ENCODE results near the gene CUL1.

CUL1 gene

DNA sequence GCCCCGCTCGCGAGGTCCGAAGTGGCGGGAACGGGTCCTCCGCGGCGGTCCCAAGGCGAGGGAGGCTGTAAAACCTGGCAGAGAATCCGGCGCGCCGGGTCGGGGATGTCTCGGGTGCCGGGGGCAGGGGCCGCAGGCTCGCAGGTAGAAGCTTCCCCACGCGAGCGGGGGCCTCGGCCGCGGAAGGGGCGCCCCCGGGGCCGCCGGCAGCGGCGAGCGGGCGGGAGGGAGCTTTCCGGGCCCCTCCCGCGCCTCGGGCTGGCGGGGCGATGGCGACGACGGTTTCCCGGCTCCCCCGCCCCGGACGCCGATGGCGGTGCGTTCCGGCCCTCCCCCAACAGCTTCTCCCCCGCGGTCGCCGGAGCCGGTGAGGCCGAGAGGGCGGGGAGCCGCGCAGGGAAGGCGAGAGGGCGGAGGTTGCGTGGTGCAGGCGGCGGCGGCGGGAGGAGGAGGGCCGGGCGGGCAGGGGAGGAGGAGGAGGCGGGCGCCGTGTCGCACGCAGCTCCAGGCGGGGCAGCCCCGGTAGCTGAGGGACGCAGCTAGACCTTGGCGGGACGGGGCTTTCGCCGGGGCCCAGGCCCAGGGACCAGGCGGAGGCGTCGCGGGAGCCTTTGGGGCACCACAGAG, at the start of gene CUL1:
Gene CUL1 (plus strand): TSS at position 507 of the 627 bp plus-strand sequence. CDS start 31,220 bp downstream, outside the sequence.
- peak; percentile 39 for DNase-seq

DNA sequence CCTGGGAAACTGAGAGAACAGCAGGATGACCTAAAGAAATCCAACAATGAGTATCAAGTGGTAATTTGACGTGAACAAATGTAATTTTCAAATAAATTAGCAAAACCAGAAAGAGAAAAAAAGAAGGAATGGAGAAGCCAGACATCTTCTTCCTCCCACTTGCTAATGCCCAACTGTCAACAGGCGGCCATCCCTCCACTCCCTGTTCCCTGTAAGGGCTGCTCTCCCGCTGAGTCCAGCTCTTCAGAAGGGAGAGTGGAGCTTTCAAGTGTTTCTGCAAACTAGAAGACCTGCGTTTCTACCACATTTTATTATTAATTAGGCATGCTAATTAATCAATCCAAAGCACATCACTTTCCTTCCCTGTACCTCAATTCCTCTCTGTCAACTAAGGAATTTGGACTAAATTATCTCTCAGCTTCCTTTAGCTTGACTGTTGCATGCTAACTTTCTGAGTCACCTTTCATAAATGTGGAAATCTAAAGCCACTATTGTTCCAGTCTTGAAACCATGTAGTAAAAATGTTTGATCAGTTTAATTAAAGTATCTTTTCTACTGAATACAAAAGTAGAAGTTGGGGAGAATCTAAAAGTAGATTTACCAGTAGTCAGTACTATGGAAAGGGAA, 48.4 kb upstream of the CUL1 start:
- peak; percentile 87 for DNase-seq

DNA sequence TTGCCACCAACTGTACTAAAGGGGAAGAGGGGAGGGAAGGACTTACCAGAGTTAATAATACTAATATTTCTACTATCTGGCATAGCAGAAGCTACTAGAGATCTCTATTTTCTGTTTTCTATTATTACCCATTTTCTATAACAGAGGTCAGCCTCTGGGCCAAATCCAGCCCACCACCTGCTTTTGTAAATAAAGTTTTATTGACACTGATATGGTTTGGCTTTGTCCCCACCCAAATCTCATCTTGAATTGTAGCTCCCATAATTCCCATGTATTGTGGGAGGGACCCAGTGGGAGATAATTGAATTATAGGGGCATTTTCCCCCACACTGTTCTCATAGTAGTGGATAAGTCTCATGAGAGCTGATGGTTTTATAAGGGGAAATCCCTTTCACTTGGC, 45.9 kb upstream of the CUL1 start:
- DNase-seq: no peak

DNA sequence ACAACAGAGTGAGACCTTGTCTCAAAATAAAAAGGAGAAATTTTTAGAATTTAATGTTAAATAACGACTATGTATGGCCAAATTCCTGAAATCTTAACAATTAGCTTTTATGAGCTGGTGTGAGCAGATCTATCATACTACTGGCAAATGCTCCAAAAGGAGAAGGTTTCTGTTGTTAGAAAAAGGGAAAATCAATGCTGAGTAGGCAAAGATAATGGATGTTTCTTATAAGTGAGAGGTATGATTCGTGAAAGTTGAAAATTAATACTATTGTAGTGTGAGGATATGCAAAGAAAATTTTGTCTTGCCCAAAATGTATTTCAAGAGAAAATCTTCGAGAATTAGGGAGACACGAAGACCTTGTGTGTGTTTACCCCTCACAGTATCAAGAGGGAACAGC, 40.8 kb upstream of the CUL1 start:
- DNase-seq: no peak

DNA sequence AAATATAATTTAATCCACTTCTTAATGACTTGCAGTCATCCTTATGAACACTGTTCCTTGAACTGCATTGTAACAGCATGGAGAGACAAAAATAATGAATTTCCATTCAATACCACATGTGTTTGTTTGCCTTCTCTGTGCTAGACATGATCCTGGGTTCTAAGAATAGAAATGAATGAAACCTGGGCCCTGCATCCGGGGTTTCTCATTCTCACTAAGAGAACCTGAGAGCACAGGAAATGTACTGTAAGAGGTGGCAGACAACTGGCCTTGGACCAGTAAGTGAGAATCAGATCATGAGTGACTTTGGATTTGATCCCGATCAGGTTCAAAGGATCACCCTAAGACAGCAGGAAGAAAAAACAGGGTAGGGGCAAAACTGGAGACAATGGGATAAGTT, 37.2 kb upstream of the CUL1 start:
- no peak for DNase-seq

DNA sequence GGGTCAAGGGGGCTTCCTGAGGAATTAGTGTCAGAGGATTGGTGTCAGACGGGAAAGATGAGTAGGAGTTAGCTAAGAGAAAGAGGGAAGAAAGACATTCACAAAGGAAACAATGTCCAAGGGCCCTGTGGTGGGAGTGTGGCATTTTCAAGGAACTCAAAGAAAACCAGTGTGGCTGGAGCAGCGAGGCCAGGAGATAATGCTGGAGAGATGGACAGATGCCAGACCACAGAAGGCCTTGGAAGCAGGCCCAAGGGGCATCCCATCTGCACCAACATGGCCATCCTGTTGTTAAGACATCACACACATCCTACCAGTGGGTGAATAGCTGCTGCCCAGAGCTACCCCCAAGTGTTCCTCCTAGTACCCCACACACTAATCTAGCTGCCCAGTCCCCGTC, 36.1 kb upstream of the CUL1 start:
- no peak for DNase-seq

DNA sequence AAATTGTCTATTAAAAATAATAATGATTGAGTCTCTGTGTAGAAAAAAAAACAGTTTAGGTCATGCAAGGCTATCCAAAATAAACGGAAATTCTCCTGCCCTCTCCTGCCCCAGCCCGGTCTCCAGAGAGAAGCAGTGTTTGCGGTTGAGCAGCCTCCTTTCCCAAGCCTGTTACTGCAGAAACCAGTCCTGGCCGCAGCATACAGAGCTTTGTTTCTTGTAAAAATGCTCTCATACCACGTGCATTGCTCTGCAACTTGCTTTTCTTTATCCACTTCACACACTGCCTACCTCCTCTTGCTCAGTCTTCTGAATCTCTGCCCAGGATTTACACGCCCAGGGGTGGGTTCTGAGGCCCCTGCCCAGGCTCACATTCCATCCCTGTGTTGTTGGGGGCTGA, 34.4 kb upstream of the CUL1 start:
- DNase-seq: no peak

DNA sequence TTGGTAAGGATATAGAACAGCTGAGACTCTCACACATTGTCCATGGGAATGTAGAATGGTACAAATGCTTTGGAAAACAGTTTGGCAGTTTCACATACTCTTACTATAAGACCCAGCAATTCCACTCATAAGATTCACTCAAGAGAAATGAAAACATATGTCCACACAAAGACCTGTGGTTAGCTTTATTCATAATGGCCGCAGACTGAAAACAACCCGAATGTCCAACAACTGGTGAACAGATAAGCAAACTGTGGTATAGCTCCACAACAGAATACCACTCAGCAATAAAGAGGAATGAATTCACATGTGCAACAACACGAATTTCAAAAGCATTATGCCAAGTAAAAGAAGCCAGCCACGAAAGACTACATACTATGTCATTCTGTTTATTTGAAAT, 33.5 kb upstream of the CUL1 start:
- no peak for DNase-seq

DNA sequence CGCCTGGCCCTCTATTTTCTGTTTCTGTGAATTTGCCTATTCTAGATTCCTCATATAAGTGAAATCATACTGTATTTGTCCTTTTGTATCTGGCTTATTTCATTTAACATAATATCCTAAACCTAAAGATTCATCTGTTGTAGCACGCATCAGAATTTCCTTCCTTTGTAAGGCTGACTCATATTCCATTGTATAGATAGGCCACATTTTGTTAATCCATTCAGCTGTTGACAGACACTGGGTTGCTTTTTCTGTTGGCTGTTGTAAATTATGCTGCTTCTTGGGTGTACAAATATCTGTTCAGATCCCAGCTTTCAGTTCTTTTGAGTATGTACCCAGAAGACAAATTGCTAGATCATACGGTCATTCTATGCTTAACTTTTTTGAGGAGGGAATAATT, 28.8 kb upstream of the CUL1 start:
- DNase-seq: no peak

DNA sequence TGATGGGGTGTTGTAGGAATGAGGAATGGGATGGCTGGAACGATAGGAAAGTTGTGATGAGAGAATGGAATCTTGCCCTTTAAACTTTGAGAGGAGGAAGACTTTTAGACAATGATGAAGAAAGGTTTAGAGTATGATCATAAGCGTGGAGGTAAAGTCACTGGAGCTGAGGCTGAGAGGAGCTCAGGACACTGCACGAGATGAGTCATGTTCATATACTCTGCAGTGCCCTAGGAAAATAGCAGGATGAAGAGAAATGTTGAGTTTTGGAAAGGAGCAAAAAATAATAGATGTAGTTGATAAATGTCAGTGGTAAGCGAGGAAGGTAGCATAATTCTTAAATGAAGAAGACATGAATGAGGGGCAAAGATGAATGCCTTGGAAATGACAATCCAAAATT, 28.3 kb upstream of the CUL1 start:
- no peak for DNase-seq

DNA sequence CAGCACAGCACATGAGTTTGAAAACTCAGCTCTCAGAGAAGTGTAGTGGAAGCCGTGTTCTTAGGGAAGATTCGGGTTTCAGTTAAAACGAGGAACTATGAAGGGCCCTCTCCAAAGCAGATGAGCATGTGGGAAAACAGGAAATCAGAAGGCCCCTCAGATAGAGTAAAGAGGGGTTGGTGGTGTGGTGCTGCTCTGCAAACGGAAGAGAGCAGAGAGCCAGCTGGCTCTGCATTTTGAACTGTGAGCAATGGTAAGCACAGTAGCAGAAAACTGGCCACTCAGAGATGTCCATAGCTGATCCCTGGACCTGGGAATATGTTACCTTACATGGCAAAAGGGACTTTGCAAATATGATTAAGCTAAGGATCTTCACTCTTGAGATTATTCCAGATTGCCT, 27.9 kb upstream of the CUL1 start:
- no peak for DNase-seq

DNA sequence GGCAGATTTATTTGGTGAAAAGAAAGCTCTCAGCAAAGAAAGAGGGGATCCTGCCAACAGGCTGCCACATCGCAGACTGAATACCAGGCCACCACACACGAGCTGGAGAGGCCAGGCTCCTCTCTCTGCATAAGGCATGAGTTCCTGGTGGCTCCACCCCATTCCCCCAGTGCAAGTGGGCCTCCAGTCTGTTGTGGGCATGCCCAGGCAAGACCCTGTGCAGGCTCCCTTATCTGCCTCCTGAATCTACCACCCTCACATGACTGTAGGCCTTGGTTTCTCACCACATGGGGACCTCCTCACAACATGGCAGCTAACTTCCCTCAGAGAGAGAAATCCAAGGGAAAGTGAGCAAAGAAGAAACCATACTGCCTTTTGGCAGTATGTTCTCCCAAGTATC, 26.7 kb upstream of the CUL1 start:
- DNase-seq: no peak

DNA sequence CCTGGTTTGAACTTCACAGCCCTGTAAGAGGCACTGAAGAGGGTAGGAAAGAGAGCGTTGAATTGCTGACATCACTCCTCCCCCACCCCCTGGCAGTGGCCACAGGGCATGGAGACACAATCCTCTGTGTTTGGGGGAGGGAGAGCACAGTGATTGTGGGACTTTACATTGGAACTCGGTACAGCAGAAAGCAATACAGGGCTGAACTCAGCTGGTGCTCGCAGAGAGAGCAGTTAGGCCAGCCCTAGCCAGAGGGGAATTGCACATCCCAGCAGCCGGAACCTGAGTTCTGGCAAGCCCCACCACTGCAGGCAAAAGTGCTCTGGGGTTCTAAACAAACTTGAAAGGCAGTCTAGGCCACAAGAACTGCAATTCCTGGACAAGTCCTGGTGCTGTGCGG, 24.0 kb upstream of the CUL1 start:
- DNase-seq: no peak

DNA sequence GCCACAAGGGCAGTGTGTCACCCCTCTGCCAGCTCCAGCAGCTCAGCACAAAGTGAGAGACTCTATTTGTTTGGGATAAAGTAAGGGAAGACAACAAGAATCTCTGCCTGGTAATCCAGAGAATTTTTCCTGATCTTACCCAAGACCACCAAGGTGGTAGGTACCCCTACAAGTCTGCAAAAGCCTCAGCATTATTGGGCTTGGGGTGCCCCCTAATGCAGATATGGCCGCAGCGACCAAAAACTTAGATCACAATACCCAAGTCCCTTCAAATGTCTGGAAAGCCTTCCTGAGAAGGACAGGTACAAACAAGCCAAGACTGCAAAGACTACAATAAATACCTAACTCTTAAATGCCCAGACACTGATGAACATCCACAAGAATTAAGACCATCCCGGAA, 22.4 kb upstream of the CUL1 start:
- DNase-seq: no peak

DNA sequence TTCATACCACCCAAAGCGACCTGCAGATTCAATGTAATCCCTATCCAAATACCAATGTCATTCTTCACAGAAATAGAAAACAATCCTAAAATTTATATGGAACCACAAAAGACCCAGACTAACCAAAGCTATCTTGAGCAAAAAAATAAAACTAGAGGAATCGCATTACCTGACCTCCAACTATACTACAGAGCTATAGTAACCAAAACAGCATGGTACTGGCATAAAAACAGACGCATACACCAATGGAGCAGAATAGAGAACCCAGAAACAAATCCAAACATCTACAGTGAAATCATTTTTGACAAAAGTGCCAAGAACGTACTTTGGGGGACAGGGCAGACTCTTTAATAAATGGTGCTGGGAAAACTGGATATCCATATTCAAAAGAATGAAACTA, 16.9 kb upstream of the CUL1 start:
- no peak for DNase-seq

DNA sequence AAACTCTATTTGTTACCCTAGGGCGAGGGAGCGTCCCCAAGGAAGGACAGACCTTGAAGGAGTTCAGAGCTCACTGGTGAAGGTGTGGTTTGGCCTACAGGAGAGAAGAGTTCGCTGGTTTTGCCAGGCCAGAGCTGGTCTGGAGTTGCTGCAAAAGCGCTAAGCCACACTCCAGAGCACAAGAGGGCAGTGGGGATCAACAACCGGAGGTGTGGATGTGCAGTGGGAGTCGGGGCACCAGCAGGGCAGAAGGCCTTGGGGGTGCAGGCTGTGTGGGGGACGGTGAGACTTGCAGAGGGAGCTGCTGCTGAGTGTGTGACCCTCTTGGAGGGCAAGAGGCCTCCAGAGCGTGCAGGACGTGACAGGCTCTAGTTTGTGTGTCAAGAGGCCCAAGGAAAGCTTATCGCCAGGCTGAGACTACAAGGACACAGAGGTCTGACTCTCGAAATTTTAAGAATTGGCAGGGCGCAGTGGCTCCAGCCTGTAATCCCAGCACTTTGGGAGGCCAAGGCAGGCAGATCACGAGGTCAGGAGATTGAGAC, 14.3 kb upstream of the CUL1 start:
- DNase-seq: no peak

DNA sequence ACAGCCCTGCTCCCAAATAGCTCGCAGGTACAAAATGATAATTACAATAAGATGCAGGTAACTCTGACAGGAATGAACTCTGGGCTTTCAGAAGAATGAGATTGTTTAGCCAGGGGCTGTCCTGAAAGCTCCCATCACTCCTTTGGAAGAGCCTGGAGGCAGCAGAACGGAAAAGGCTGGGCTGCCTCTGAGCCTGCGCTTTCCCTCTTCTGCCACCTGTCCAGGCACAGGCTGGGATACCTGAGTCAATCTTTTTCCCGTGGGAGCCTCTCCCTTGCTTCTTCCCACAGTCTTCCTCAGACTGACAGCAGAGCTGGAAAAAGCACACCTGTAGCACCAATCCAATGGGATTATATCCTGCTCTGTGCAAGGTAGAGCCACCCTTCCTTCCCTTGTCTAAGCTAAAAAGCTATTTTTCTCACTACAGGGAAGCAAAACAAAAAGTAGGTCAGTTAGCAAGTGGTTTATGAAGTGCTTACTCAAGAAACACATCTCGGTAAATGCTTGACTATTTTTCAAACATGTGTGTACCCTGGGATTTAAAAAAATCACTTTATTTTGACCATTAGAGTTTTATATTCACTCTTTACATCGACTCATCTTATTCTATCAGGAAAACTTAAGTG, 12.3 kb upstream of the CUL1 start:
- no peak for DNase-seq

DNA sequence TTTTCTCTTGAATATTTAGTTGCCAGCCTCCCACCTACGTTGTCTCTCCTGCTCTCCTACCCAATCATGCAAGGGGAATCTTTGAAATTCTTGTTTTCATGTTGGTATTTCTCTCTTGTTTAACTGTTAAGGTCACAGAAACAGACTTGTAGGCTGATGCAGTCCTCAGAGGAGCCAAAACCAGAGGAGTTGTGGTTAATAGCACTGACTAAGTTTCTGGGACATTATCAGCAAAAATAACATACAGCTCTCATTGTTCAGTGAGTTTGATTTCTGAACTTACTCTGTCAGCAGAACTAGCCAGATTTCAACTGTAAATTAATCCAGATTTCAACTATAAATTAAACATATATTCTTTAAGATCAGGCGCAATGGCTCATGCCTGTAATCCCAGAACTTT, 11.1 kb upstream of the CUL1 start:
- DNase-seq: peak; percentile 22

DNA sequence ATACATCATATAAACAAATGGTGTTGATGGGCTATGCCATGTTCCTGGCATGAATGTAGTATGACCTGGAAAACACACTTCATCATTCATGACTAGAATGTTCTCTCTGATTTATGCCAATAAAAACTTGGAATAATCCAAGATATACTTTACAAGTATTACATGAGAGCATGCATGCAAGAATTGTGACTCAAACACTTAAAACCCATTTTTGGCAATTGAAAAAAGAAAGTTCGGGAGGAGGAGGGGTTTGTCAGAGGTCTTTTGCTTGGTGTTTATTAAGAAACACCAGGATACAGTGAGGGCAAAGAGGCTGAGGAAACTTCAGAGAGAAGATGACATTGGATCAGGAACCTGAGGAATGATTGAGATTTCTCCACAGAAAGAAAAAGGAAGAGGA, 10.2 kb upstream of the CUL1 start:
- DNase-seq: no peak

DNA sequence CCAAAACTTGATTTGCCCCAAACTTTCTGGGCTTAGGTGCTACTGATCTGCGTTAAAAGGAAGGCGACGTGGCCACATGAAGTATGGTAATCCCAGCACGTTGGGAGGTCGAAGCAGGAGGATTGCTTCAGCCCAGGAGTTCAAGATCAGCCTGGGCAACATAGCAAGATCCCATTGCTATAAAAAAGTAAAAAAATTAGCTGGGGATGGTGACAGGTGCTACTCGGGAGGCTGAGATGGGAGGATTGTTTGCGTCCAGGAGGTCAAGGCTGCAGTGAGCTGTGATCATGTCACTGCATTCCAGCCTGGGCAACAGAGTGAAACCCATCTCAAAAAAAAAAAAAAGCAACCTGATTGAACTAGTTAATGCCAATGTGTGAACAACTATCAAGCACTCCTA, 5.1 kb upstream of the CUL1 start:
- no peak for DNase-seq

DNA sequence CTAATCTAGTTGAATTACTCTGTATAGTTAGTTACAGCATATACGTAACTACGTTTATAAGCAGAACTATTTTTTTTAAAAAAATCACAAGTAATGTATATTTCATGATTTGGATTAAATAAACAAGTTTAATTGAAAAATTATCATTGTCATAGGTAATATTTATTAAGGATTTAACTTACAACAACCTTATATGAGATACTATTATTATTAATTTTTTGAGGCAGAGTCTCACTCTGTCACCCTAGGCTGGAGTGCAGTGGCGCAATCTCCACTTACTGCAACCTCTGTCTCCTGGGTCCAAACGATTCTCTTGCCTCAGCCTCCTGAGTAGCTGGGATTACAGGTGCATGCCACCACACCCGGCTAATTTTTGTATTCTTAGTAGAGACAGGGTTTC, 4.1 kb upstream of the CUL1 start:
- DNase-seq: no peak

DNA sequence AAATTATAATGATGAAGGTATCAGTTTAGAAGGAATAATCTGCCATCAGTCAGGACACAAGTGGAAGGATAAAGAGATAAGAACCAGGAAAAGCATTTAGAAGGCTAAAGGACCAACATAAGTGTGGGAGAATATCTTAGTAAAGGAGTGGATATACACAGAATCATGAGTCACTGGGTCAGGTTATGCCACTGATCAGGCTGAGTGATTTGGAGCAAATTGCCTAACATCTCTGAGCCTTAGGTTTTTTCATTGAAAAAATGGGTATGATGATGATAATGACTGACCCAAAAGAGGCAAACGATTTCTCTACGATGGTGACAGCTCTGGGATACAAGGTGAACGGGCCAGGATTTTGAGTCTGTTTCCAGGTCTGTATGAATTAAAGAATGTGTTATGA, 2.8 kb upstream of the CUL1 start:
- DNase-seq: no peak

DNA sequence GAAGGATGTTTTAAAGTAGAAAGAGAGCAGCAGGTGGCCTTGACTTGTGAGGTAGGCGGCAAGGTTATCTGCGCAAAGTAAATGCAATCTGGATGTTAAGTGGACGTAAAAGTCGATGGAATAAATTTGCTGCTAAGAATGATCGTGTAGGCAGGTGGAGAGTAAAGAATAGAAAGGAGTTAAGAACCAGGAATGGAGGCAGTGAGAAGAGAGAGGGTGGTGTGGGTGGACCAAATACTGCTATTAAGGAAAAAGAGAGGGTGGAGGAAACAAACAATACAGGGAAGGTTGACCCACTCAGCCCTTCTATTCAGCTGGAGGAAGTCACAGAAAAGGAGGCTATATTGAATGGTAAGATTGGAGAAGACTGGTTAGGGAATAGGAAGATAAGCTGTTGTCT, 1.9 kb upstream of the CUL1 start:
- DNase-seq: no peak

DNA sequence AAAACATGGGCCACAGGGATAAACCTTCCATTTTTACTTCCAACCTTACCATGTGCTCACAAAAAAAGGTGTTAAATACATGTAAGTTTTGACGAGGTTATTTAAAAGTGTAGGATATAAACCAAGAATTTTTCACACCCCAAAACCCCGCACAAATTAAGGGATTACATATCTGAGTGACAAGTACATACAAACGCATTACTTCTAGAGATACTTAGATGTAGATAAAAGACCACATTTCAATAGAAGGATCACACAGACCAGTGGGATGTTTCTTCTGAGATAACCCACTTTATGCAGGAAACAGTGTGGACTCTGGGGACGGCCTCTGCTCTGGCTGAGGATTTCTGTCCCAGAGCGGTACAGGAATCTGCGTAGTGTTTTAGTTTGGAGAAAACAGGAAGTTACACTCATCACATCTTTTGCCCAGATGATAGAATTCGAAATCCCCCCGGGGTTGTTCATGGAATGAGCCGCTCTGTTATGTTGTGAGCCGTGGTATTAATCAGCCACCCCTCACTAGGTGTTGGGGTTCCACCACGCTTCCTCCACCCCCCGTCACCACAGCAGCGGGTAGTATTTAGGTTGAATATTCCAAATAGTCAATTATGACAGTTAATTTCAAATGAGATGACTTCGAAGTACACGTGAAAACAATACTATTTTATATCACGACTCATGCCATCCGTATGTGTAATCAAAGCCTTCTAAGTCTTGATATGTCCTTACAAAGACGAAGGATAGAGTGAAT, 1.3 kb upstream of the CUL1 start:
- DNase-seq: no peak

Measured in kidney glomerular epithelial cell (primary cell).